Measurements from ENCODE around the gene NPNT.

GRCh38 chr4:105923497-105924238 is 28.4 kb downstream of the NPNT start:
- TF ChIP-seq CTCF (IDR thresholded peaks at IDR 0.05) (no peak), POLR2A (IDR thresholded peaks at IDR 0.05) (no peak)

Data from lower leg skin (tissue), 3 donors.